ENCODE results near the gene TREX2. TPM values are rescaled to one million over a fixed set of nuclear protein-coding genes. Genes with fewer than 3 reads are reported as not detected.

Gene TREX2
- total and polyA plus RNA-seq, 2 of the 8 experiments (the other 6 are each of a cell fraction or from before 2014, with no cell fraction given), result 0.71 to 0.80 TPM

DNA sequence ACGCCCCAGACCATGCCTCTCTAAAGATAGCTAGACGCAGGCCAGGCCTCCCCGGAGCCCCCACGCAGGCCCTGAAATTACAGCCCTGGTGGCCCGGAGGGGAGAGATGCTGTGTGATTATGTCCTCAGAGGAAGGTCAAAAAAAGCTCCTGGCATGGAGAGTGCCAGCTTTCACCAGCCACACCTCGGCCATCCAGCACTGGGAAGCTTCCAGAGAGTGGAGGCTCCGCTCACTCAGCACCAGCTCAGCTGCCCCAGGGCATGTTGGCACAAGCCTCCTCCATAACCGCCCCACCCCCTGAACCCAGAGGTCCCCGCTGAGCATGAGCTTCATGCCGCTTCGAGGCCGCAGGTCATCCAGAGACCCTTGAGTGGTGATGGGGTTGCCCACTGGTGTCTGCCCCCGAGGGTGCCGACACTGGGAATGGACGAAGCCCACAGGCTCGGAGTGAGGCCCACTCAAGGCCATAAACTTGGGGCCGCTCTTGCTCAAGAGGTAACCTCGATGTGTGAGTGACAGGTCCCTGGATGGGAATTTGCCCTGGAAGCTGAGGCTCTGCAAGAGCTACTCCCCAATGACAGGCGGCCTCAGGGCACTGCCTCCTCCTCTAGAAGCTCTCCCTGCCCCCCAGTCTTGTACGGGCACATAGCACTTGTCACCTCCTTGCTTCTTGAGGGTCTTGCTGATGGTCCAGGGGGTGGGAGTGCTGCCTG, 44.5 kb upstream of the TREX2 start:
- Histone ChIP-seq H4K5ac (ENCODE audit: insufficient read length, low read depth, low read length) (no peak overlapping the region), H4K20me1 (replicated peaks in 1 of 2; ENCODE audit: control insufficient read depth in 1 of 2, insufficient read depth in 2 of 2, low read length in 2 of 2) (no peaks in the 10 kb centered on the region), H4K91ac (replicated peaks; ENCODE audit: insufficient read length, low read length) (no peak overlapping the region), H3K9me3 (ENCODE audit: insufficient read depth in 2 of 2, low read depth in 1 of 2, low read length in 1 of 2) (no peaks in the 10 kb centered on the region), H3K27me3 (replicated peaks in 1 of 4; ENCODE audit: control insufficient read depth in 3 of 4, extremely low read depth in 1 of 4, insufficient read depth in 3 of 4, low read length in 3 of 4) (peaks cover 0 to under 1% (median 0%) of the 10 kb centered on the region in 4 experiments; a peak in 4 of 7 replicates), H3K27ac (ENCODE audit: low read depth, low read length) (no peak overlapping the region), H2BK12ac (ENCODE audit: low read depth, low read length) (no peak overlapping the region), H2BK5ac (ENCODE audit: low read depth, low read length) (no peak overlapping the region), H2AFZ (ENCODE audit: low read length) (no peak overlapping the region), H3K79me2 (ENCODE audit: control insufficient read depth in 1 of 2, insufficient read depth in 2 of 2, low read length in 2 of 2) (no peaks in the 10 kb centered on the region), H2BK120ac (replicated peaks; ENCODE audit: low read depth, low read length) (no peak overlapping the region), H3K14ac (ENCODE audit: insufficient read length) (no peak overlapping the region), H3K4me3 (ENCODE audit: extremely low read depth in 1 of 4, insufficient read depth in 2 of 4, low read depth in 3 of 4, low read length in 4 of 4) (no peak overlapping the region), H3K23ac (ENCODE audit: insufficient read length) (no peak overlapping the region), H4K8ac (ENCODE audit: extremely low read depth, insufficient read depth, low read length) (no peak overlapping the region; the same call in 1 of the 2 replicates), H3K4me2 (ENCODE audit: insufficient read depth in 1 of 2, low read depth in 2 of 2, low read length in 2 of 2) (no peak overlapping the region), H2BK20ac (ENCODE audit: low read length) (no peak overlapping the region), H2AK5ac (ENCODE audit: low read depth, low read length) (no peak overlapping the region), H3K18ac (ENCODE audit: extremely low read depth, low read length) (no peak overlapping the region), H3K79me1 (ENCODE audit: low read depth, low read length) (no peaks in the 10 kb centered on the region), H2BK15ac (ENCODE audit: low read length) (no peak overlapping the region), H3K4ac (replicated peaks; ENCODE audit: insufficient read length, low read depth, low read length) (no peak overlapping the region), H3K4me1 (replicated peaks in 1 of 4; ENCODE audit: control insufficient read depth in 3 of 4, insufficient read depth in 4 of 4, low read length in 3 of 4) (peaks cover 0 to 18% (median 7%) of the 10 kb centered on the region in 4 experiments; a peak in 4 of 7 replicates), H3K56ac (replicated peaks; ENCODE audit: insufficient read length, low read depth, low read length) (no peak overlapping the region), H3K9ac (replicated peaks in 1 of 4; ENCODE audit: extremely low read depth in 1 of 4, low read depth in 3 of 4, low read length in 3 of 4) (no peak overlapping the region), H3K23me2 (ENCODE audit: low read depth, low read length) (no peaks in the 10 kb centered on the region; the same call in 1 of the 2 replicates), H3K36me3 (ENCODE audit: control insufficient read depth in 2 of 4, insufficient read depth in 4 of 4, low read length in 3 of 4) (no peaks in the 10 kb centered on the region)
- 77% methylated on average over 6 of the region's 20 CpGs; no CpG with 5 or more reads in 1 of the 2 experiments for WGBS, 2 experiments (ENCODE audit: extremely low coverage in 1 of 2, insufficient coverage in 1 of 2, insufficient read length in 1 of 2, insufficient replicate concordance in 2 of 2, low coverage in 1 of 2, low lambda C conversion rate in 2 of 2, missing lambda C conversion rate in 1 of 2)
- no peak for FAIRE-seq
- DNase-seq (ENCODE audit: low read depth in 1 of 2, low spot score in 2 of 2), result no peak
- TF ChIP-seq RBBP5 (IDR thresholded peaks at IDR 0.05; ENCODE audit: borderline replicate concordance, low read depth, low read length) (no peak), CBX8 (IDR thresholded peaks at IDR 0.05; ENCODE audit: borderline replicate concordance, low read depth, low read length) (no peak), SP4 (IDR thresholded peaks at IDR 0.05; ENCODE audit: low read length) (no peak), SIN3A (conservative IDR thresholded peaks at IDR 0.05 in 1 of 2, IDR thresholded peaks at IDR 0.05 in 1 of 2; ENCODE audit: low read depth in 1 of 2, low read length in 2 of 2) (no peak), YY1 (IDR thresholded peaks at IDR 0.05; ENCODE audit: low read depth, low read length) (no peak), JUND (IDR thresholded peaks at IDR 0.05; ENCODE audit: low read length) (no peak), TCF12 (IDR thresholded peaks at IDR 0.05; ENCODE audit: low read depth, low read length) (no peak), KDM4A (IDR thresholded peaks at IDR 0.05; ENCODE audit: low read depth, low read length, severe bottlenecking) (no peak), ATF3 (IDR thresholded peaks at IDR 0.05; ENCODE audit: insufficient read depth, low read depth, low read length) (no peak), SIX5 (IDR thresholded peaks at IDR 0.05; ENCODE audit: low read depth, low read length) (no peak)
- POLR2A ChIA-PET (ENCODE audit: partially characterized antibody), result interaction anchor here (1.3 to 1.6 kb wide), 3 partner anchors 10 to 15 kb away, joined by 3 to 5 read pairs (median 3); no protein-coding TSS in a partner anchor
- CTCF ChIA-PET (ENCODE audit: partially characterized antibody), result interaction anchor here (0.8 to 7.5 kb wide), 7 partner anchors 8 to 91 kb away, joined by 3 to 50 read pairs (median 4); partner anchors contain the start of gene HAUS7

All from H1 (cell line).